ENCODE data around the gene ANXA3. TPM values are rescaled to one million over a fixed set of nuclear protein-coding genes. Genes with fewer than 3 reads are reported as not detected.

ANXA3 gene
- 60.1 to 79.2 TPM (median 63.1 TPM) in 5 replicates for total RNA-seq (2022; extraction: Qiagen RNA extraction)

GRCh38 chr4:78551420-78552351 lies at the start of gene ANXA3:
TSS of gene ANXA3 (plus strand) at chr4:78551770. CDS start at chr4:78554474, 2,704 bp downstream.

Other genes with a start within 250 kb of the ANXA3 start
- gene BMP2K, start 224.6 kb downstream of the ANXA3 start, total RNA-seq (2022; extraction: Qiagen RNA extraction), result 10.1 to 11.9 TPM (median 11.0 TPM) in 5 replicates